K562 (cell line): ENCODE measurements around the gene CPT1B. TPM values are rescaled to one million over a fixed set of nuclear protein-coding genes. Genes with fewer than 3 reads are reported as not detected.
A peak's percentile ranks its signal among the peaks of the same experiment; 100 is the strongest.

ENCODE experiments used
- ARID1B ChIP-seq: fragments of 450-650 bp; IDR thresholded peaks from 2 replicates; pipeline ENCODE4 v1.6.1; 2016; ENCODE audit warnings: antibody characterized with exemption, mild to moderate bottlenecking, inconsistent platforms
- ATF1 ChIP-seq, 2 experiments: fragments of 450-650 bp in 1 of 2; IDR thresholded peaks; 2 replicates each; pipeline ENCODE4 v1.6.1; 2016; ENCODE audit warnings: missing compliant biosample characterization in 1 of 2, missing genetic modification characterization in 1 of 2
- BHLHE40 ChIP-seq: IDR thresholded peaks from 2 replicates; pipeline ENCODE4 v1.6.1; 2011; ENCODE audit warnings: low read length, improper control_type of control experiment
- FIP1L1 ChIP-seq: fragments of 200-400 bp; formaldehyde crosslinking; IDR thresholded peaks from 2 replicates; pipeline ENCODE4 v1.6.1; 2018; ENCODE audit warnings: mild to moderate bottlenecking, low read depth, low read length; ENCODE audit not compliant: poor library complexity, severe bottlenecking
- HLTF ChIP-seq: fragments of 450-650 bp; IDR thresholded peaks from 2 replicates; pipeline ENCODE4 v1.6.1; 2016
- PHTF2 ChIP-seq: fragments of 250-450 bp; sonication (Bioruptor Pico); IDR thresholded peaks from 2 replicates; pipeline ENCODE4 v1.5.0; 2021; ENCODE audit warnings: mild to moderate bottlenecking
- RHOXF2B ChIP-seq: fragments of 250-450 bp; sonication (Bioruptor Pico); conservative IDR thresholded peaks from 2 replicates; pipeline ENCODE4 v1.5.1; 2021
- SMAD1 ChIP-seq: fragments of 150-350 bp; IDR thresholded peaks from 2 replicates; pipeline ENCODE4 v1.6.1; 2014; ENCODE audit warnings: low read length, low read depth; ENCODE audit not compliant: partially characterized antibody
- WHSC1 ChIP-seq: IDR thresholded peaks from one replicate; pipeline ENCODE4 v1.6.1; 2012; ENCODE audit warnings: low read length, control low read depth, inconsistent platforms
- ZNF384 ChIP-seq: IDR thresholded peaks from 2 replicates; pipeline ENCODE4 v1.6.1; 2012; ENCODE audit warnings: low read depth, low read length, improper control_type of control experiment
- ZNF589 ChIP-seq: fragments of 200-800 bp; sonication (Bioruptor generic); IDR thresholded peaks from 2 replicates; pipeline ENCODE4 v1.6.1; 2016; ENCODE audit warnings: low read depth, missing genetic modification characterization, missing compliant biosample characterization
- polyA plus RNA-seq, 8 experiments: library from polyadenylated mRNA; depleted of rRNA in 4 of 8; stranded (reverse) in 5 of 8; unstranded in 3 of 8; fragments of >200 nt; fragmentation: Nextera tagmentation in 2 of 8; fragmentation: Illumina TruSeq in 1 of 8; extraction: Ambion mirVana in 2 of 8; extraction: Trizol in 1 of 8; gene quantifications; 2 replicates each; pipeline versions ENCODE4 v1.2.1 to v1.2.3, GENCODE V29; 2011 to 2014; ENCODE audit warnings: inconsistent platforms in 1 of 8, missing spikeins in 1 of 8
- total RNA-seq, 7 experiments: library from RNA; depleted of rRNA in 6 of 7; stranded (reverse); fragments of >200 nt in 6 of 7; fragmentation: Illumina TruSeq in 2 of 7; extraction: Trizol in 2 of 7; gene quantifications; 2 replicates each; pipeline versions ENCODE4 v1.2.1 to v1.2.3, GENCODE V29; 2011 to 2021; ENCODE audit warnings: low replicate concordance in 1 of 7
- TF ChIP-seq, protein P1 (sequence below): fragments of 200-600 bp; sonication (generic); IDR thresholded peaks from one replicate; pipeline ENCODE4 v1.6.1; 2012; ENCODE audit warnings: mild to moderate bottlenecking, low read depth, low read length, inconsistent platforms
- TF ChIP-seq, protein P2 (sequence below): IDR thresholded peaks from 2 replicates; pipeline ENCODE4 v1.6.1; 2016; ENCODE audit warnings: missing genetic modification characterization, missing compliant biosample characterization
- TF ChIP-seq, protein P3 (sequence below): fragments of 450-650 bp; IDR thresholded peaks from 2 replicates; pipeline ENCODE4 v1.6.1; 2017; ENCODE audit warnings: mild to moderate bottlenecking, moderate library complexity

CPT1B gene
- total and polyA plus RNA-seq, 9 of the 15 experiments (the other 6 are each of a cell fraction or from before 2014, with no cell fraction given): 0.35 to 6.1 (median 2.6) TPM

DNA sequence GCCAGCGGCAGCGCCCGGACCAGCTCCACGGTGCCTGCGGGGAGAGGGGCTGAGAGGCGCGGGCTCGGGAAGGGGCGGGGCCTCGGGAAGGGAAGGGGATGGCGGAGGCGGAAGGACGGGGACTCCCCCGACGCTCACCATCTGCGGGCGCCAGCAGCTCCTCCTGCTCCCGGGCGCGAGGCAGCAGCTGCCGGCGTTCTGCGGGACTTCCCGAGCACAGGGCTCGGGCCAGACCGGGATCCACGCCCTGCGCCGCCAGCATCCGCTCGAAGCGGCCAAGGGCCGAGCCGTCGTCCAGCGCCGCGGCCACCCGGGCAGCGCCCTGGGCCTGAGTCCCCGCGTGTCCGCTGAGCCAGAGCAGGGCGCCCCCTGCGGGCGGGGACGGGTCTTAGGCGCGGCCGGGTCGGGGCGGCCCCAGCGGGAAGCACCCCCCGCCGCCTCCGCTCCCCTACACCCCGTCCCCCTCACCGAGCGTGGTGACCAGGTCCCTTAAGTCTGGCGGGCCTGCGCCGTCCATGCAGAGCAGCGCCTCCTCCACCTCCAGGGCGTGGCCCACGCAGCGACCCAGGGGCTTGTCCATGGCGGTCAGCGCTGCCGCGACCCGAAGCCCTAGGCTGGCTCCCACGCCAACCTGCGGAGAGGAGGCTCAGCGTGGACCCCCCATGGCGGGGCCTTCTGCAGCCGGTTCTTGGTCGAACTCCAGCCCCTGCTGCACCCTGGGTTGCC, 52.0 kb downstream of the CPT1B start (continued):
- TF ChIP-seq, protein P1, sequence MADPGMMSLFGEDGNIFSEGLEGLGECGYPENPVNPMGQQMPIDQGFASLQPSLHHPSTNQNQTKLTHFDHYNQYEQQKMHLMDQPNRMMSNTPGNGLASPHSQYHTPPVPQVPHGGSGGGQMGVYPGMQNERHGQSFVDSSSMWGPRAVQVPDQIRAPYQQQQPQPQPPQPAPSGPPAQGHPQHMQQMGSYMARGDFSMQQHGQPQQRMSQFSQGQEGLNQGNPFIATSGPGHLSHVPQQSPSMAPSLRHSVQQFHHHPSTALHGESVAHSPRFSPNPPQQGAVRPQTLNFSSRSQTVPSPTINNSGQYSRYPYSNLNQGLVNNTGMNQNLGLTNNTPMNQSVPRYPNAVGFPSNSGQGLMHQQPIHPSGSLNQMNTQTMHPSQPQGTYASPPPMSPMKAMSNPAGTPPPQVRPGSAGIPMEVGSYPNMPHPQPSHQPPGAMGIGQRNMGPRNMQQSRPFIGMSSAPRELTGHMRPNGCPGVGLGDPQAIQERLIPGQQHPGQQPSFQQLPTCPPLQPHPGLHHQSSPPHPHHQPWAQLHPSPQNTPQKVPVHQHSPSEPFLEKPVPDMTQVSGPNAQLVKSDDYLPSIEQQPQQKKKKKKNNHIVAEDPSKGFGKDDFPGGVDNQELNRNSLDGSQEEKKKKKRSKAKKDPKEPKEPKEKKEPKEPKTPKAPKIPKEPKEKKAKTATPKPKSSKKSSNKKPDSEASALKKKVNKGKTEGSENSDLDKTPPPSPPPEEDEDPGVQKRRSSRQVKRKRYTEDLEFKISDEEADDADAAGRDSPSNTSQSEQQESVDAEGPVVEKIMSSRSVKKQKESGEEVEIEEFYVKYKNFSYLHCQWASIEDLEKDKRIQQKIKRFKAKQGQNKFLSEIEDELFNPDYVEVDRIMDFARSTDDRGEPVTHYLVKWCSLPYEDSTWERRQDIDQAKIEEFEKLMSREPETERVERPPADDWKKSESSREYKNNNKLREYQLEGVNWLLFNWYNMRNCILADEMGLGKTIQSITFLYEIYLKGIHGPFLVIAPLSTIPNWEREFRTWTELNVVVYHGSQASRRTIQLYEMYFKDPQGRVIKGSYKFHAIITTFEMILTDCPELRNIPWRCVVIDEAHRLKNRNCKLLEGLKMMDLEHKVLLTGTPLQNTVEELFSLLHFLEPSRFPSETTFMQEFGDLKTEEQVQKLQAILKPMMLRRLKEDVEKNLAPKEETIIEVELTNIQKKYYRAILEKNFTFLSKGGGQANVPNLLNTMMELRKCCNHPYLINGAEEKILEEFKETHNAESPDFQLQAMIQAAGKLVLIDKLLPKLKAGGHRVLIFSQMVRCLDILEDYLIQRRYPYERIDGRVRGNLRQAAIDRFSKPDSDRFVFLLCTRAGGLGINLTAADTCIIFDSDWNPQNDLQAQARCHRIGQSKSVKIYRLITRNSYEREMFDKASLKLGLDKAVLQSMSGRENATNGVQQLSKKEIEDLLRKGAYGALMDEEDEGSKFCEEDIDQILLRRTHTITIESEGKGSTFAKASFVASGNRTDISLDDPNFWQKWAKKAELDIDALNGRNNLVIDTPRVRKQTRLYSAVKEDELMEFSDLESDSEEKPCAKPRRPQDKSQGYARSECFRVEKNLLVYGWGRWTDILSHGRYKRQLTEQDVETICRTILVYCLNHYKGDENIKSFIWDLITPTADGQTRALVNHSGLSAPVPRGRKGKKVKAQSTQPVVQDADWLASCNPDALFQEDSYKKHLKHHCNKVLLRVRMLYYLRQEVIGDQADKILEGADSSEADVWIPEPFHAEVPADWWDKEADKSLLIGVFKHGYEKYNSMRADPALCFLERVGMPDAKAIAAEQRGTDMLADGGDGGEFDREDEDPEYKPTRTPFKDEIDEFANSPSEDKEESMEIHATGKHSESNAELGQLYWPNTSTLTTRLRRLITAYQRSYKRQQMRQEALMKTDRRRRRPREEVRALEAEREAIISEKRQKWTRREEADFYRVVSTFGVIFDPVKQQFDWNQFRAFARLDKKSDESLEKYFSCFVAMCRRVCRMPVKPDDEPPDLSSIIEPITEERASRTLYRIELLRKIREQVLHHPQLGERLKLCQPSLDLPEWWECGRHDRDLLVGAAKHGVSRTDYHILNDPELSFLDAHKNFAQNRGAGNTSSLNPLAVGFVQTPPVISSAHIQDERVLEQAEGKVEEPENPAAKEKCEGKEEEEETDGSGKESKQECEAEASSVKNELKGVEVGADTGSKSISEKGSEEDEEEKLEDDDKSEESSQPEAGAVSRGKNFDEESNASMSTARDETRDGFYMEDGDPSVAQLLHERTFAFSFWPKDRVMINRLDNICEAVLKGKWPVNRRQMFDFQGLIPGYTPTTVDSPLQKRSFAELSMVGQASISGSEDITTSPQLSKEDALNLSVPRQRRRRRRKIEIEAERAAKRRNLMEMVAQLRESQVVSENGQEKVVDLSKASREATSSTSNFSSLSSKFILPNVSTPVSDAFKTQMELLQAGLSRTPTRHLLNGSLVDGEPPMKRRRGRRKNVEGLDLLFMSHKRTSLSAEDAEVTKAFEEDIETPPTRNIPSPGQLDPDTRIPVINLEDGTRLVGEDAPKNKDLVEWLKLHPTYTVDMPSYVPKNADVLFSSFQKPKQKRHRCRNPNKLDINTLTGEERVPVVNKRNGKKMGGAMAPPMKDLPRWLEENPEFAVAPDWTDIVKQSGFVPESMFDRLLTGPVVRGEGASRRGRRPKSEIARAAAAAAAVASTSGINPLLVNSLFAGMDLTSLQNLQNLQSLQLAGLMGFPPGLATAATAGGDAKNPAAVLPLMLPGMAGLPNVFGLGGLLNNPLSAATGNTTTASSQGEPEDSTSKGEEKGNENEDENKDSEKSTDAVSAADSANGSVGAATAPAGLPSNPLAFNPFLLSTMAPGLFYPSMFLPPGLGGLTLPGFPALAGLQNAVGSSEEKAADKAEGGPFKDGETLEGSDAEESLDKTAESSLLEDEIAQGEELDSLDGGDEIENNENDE: no peak
- TF ChIP-seq ARID1B: no peak
- TF ChIP-seq, protein P2, sequence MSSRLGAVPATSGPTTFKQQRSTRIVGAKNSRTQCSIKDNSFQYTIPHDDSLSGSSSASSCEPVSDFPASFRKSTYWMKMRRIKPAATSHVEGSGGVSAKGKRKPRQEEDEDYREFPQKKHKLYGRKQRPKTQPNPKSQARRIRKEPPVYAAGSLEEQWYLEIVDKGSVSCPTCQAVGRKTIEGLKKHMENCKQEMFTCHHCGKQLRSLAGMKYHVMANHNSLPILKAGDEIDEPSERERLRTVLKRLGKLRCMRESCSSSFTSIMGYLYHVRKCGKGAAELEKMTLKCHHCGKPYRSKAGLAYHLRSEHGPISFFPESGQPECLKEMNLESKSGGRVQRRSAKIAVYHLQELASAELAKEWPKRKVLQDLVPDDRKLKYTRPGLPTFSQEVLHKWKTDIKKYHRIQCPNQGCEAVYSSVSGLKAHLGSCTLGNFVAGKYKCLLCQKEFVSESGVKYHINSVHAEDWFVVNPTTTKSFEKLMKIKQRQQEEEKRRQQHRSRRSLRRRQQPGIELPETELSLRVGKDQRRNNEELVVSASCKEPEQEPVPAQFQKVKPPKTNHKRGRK (tag): no peak
- TF ChIP-seq PHTF2 (CRISPR knock-in tag): no peak
- no peak for TF ChIP-seq ZNF384
- TF ChIP-seq ATF1 (CRISPR knock-in tag; IDR thresholded peaks at IDR 0.05): no peak
- TF ChIP-seq ATF1 (tag; IDR thresholded peaks at IDR 0.05): 0 out of 2 replicates have a peak, but pooled peaks have one; percentile 17
- no peak for TF ChIP-seq HLTF
- no peak for TF ChIP-seq RHOXF2B (CRISPR knock-in tag)
- TF ChIP-seq BHLHE40: no peak
- no peak for TF ChIP-seq SMAD1
- no peak; the same call in 1 of the 2 replicates for TF ChIP-seq ZNF589
- no peak for TF ChIP-seq FIP1L1
- TF ChIP-seq, protein P3, sequence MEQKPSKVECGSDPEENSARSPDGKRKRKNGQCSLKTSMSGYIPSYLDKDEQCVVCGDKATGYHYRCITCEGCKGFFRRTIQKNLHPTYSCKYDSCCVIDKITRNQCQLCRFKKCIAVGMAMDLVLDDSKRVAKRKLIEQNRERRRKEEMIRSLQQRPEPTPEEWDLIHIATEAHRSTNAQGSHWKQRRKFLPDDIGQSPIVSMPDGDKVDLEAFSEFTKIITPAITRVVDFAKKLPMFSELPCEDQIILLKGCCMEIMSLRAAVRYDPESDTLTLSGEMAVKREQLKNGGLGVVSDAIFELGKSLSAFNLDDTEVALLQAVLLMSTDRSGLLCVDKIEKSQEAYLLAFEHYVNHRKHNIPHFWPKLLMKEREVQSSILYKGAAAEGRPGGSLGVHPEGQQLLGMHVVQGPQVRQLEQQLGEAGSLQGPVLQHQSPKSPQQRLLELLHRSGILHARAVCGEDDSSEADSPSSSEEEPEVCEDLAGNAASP: no peak
- TF ChIP-seq WHSC1: no peak
